ENCODE measurements around the gene NAP1L4.

Gene NAP1L4

DNA sequence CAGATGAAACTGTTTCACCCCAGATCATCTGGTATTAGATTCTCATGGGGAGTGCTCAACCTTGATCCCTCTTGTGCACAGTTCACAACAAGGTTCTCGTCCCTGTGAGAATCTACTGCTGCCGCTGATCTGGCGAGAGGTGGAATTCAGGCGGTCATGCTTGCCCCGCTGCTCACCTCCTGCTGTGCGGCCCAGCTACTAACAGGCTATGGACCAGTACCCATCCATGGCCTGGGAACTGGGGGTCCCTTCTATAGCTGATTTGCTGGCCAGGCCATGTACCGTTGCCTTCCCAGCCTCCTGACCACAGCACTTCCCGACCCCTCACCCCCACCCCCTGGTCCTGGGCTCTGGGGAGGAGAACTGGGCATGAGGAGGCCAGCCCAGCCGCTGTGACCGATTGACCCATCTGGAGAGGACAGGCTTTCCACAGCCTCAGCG, 65.5 kb downstream of the NAP1L4 start:
- DNase-seq (ENCODE audit: low read depth) = no peak
- in situ Hi-C loops (cut with HindIII; ENCODE audit: low sequenced_read_pairs) = no loop called here
- no peak overlapping the region for H3K4me3 ChIP-seq (ENCODE audit: low read depth, low read length)
- TF ChIP-seq, protein P1, sequence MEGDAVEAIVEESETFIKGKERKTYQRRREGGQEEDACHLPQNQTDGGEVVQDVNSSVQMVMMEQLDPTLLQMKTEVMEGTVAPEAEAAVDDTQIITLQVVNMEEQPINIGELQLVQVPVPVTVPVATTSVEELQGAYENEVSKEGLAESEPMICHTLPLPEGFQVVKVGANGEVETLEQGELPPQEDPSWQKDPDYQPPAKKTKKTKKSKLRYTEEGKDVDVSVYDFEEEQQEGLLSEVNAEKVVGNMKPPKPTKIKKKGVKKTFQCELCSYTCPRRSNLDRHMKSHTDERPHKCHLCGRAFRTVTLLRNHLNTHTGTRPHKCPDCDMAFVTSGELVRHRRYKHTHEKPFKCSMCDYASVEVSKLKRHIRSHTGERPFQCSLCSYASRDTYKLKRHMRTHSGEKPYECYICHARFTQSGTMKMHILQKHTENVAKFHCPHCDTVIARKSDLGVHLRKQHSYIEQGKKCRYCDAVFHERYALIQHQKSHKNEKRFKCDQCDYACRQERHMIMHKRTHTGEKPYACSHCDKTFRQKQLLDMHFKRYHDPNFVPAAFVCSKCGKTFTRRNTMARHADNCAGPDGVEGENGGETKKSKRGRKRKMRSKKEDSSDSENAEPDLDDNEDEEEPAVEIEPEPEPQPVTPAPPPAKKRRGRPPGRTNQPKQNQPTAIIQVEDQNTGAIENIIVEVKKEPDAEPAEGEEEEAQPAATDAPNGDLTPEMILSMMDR (IDR thresholded peaks at IDR 0.05; ENCODE audit: low read depth, low read length, missing control alignments) = no peak

DNA sequence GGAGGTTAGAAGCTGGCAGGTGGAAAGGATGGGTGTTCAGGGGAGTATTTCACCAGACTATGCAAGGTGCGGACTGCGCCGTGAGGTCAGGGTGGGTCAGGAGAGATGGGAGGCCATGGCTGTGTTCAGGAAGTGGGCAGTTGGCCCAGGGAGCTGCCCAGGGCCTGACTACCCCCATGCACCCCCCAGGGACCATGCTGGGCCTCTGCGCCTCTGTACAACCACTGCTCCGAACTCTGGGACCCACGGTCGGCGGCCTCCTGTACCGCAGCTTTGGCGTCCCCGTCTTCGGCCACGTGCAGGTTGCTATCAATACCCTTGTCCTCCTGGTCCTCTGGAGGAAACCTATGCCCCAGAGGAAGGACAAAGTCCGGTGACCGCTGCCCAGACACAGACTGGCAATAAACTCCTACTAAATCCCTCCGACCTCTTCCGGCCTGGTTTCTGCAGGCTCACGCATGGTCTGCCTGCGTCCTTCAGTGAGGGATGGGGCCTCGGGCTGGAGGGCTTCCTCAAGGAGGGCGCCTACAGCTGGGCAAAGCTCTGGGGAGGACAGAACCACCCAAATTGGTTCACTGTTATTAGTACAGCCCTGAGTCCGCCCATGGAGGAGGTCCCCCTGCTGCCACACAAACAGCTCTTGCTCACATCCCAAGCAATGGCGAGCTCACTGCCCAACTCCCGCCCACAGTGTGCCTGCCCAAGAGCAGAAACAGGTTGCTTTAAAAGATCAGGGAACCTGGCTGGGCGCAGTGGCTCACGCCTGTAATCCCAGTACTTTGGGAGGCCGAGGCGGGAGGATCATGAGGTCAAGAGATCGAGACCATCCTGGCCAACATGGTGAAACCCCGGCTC, 67.1 kb downstream of the NAP1L4 start:
- TF ChIP-seq, protein P1 (IDR thresholded peaks at IDR 0.05; ENCODE audit: low read depth, low read length, missing control alignments) = no peak
- no peak for DNase-seq (ENCODE audit: low read depth)
- in situ Hi-C loops (cut with HindIII; ENCODE audit: low sequenced_read_pairs) = no loop called here
- no peak overlapping the region for H3K4me3 ChIP-seq (ENCODE audit: low read depth, low read length)

DNA sequence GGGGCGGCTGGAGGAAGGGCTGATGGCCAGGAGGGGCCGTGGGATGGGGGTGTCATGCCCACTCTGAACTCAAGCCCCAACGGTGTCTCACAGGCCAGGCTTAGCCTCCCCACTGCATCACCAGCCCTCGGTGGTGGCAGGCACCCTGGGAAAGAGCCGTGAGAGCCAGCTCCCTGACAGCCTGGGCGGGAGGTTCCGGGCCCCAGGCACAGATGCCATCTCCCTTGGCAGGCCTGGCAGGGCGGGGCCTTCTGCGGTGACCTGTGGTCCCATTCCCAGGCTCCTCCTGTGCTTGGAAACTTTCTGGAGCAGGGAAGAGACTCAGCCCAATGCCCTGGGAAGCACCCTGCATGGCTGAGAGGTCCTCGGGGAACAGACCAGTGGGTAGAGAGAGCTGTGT, 67.7 kb downstream of the NAP1L4 start:
- TF ChIP-seq, protein P1 (IDR thresholded peaks at IDR 0.05; ENCODE audit: low read depth, low read length, missing control alignments) = no peak
- in situ Hi-C loops (cut with HindIII; ENCODE audit: low sequenced_read_pairs) = no loop called here
- DNase-seq (ENCODE audit: low read depth) = no peak
- H3K4me3 ChIP-seq (ENCODE audit: low read depth, low read length) = no peak overlapping the region

DNA sequence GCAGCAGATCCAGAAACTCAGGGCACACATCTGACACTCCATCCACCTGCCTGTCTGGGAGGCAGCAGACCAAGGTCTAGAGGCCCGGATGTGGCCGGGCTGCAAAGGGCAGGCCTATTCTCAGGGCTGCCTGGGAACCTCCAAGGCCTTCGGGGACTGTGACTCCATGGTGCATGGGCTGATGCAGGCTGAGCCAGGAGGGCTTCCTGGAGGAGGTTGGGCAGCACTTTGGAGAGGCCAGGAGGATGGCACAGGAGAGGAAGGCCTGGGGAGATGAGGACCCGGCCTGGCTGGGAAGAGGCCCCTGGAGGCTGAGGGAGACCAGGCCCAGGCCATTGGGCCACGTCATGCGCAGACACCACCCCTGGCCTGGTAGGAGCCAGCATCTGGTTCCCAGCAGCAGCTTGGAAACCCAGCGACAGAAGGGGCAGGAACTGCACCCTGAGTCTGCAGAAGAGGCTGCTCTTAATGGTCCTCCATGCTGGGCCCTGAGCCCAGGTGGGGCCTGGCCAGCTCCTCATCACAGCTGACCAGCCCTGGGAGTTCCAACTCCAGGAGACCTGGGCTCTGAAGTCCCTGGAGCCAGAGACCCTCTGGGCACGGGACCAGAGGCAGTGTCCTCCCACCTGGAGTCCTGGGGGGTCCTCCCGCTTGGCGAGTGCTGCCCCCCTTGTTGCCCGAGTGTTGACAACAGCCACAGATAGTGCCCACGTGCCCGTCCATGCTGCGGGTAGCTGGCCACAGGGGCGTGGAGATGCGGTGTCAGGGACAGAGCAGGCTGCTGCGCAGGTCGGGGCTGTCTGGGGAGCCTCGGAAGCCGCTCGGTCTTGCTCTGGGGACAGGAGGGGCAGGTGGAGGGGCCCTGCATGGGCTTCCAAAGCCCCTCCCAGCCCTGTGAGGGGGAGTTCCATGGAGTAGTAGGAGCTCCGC, 68.4 kb downstream of the NAP1L4 start:
- in situ Hi-C loops (cut with HindIII; ENCODE audit: low sequenced_read_pairs) = no loop called here
- TF ChIP-seq, protein P1 (IDR thresholded peaks at IDR 0.05; ENCODE audit: low read depth, low read length, missing control alignments) = no peak
- no peak overlapping the region for H3K4me3 ChIP-seq (ENCODE audit: low read depth, low read length)
- no peak for DNase-seq (ENCODE audit: low read depth)

DNA sequence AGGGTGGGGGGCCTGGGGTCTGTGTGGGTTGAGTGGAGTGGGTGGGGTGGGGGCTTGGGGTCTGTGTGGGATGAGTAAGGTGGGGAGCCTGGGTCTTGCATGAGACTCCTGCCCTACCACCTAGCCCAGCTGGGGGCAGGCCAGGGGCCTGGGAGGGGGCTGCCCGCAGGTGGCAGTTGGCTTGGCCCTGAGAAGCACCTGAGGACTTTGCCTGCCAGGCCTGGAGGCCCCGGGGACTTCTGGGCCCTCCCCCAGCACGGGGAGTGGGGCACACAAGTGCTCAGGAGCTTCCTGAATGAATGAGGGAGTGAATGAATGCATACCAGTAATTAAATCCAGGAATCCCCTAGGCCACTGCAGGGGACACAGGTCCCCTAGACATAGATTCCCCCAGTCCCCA, 69.5 kb downstream of the NAP1L4 start:
- in situ Hi-C loops (cut with HindIII; ENCODE audit: low sequenced_read_pairs) = no loop called here
- no peak overlapping the region for H3K4me3 ChIP-seq (ENCODE audit: low read depth, low read length)
- TF ChIP-seq, protein P1 (IDR thresholded peaks at IDR 0.05; ENCODE audit: low read depth, low read length, missing control alignments) = no peak
- no peak for DNase-seq (ENCODE audit: low read depth)

DNA sequence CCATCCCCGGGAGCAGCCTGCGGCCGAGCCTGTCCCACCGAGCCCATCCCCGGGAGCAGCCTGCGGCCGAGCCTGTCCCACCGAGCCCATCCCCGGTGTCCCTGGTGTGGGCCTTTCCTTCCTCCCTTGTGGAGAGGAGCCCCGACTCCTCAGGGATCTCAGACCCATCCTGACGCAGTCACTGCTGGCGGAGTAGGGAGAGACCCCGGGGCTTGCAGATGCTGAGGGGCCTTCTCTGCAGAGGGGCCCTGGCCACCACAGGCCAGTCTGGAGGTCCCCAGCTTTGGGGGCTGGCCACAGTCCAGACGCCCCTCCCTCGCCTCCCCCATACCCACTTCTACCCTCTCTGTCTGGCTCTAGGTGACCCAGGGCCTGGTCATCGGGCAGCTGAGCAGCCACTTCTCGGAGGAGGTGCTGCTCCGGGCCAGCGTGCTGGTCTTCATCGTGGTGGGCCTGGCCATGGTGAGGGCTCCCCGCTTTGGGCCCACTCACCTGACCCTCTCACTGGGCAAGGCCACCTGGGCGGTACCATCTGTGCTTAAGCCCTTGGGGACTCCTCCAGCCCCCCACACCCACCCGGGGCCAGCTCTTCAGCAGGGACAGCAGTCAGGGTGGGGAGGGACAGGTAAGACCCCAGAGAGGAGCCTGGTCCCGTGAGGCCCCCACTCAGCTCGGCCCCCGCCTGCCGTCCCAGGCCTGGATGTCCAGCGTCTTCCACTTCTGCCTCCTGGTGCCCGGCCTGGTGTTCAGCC, 70.2 kb downstream of the NAP1L4 start:
- H3K4me3 ChIP-seq (ENCODE audit: low read depth, low read length) = no peak overlapping the region
- in situ Hi-C loops (cut with HindIII; ENCODE audit: low sequenced_read_pairs) = no loop called here
- TF ChIP-seq, protein P1 (IDR thresholded peaks at IDR 0.05; ENCODE audit: low read depth, low read length, missing control alignments) = no peak

More for the DNA sequence above, 70.2 kb downstream of the NAP1L4 start:
- DNase-seq (ENCODE audit: low read depth) = no peak
